Tibial nerve (tissue), 4 donors: Measurements from ENCODE around the gene COMT. TPM values are rescaled to one million over a fixed set of nuclear protein-coding genes. Genes with fewer than 3 reads are reported as not detected.
A peak's percentile ranks its signal among the peaks of the same experiment; 100 is the strongest.

Source experiments
- DNase-seq, 2 donors: peaks; one replicate each; pipeline ENCODE4 v3.0.0-alpha.2; 2019; ENCODE audit warnings: low spot score in 2 of 2
- H3K27ac ChIP-seq, 4 donors: fragments of 200-600 bp; sonication (generic) in 3 of 4; one replicate each; pipeline ENCODE4 v1.5.1; 2017 to 2019; ENCODE audit warnings: mild to moderate bottlenecking in 1 of 4
- H3K27me3 ChIP-seq, 2 donors: fragments of 200-600 bp; sonication (generic) in 1 of 2; one replicate each; pipeline versions ENCODE4 v1.5.1 to v1.6.0; 2017 to 2019
- H3K36me3 ChIP-seq, 3 donors: fragments of 200-600 bp; sonication (generic); one replicate each; pipeline ENCODE4 v1.5.1; 2018 to 2019
- H3K4me1 ChIP-seq, 4 donors: fragments of 200-600 bp; sonication (generic) in 3 of 4; one replicate each; pipeline ENCODE4 v1.5.1; 2017 to 2019
- H3K4me3 ChIP-seq, 4 donors: fragments of 200-600 bp; sonication (generic) in 3 of 4; one replicate each; pipeline ENCODE4 v1.5.1; 2017 to 2019; ENCODE audit warnings: mild to moderate bottlenecking in 1 of 4, moderate library complexity in 1 of 4
- H3K9me3 ChIP-seq, 4 donors: fragments of 200-600 bp; sonication (generic) in 3 of 4; one replicate each; pipeline ENCODE4 v1.5.1; 2017 to 2019
- CTCF ChIP-seq, 5 experiments: fragments of 200-600 bp in 3 of 5; fragments of 450-650 bp in 2 of 5; sonication (generic) in 3 of 5; IDR thresholded peaks; one replicate each; pipeline ENCODE4 v1.5.1; 2016 to 2019; ENCODE audit warnings: antibody characterized with exemption in 5 of 5, mild to moderate bottlenecking in 3 of 5, moderate library complexity in 2 of 5
- EP300 ChIP-seq, 2 donors: sonication (generic); formaldehyde crosslinking; IDR thresholded peaks; one replicate each; pipeline ENCODE4 v1.6.1; 2017; ENCODE audit warnings: antibody characterized with exemption in 2 of 2, mild to moderate bottlenecking in 1 of 2
- POLR2A ChIP-seq, 2 donors: fragments of 450-650 bp; IDR thresholded peaks; one replicate each; pipeline ENCODE4 v1.6.1; 2017; ENCODE audit warnings: antibody characterized with exemption in 2 of 2, mild to moderate bottlenecking in 2 of 2, moderate library complexity in 2 of 2
- WGBS, 2 donors: methylation state at CpG; one replicate each; pipeline ENCODE4 v1.1.5; 2018; 5-methylcytosine and 5-hydroxymethylcytosine counted together
- total RNA-seq, 4 donors: library from RNA; depleted of rRNA; stranded (reverse); fragments of >200 nt; gene quantifications; one replicate each; pipeline ENCODE4 v1.1.0, GENCODE V29; 2016

COMT gene
- total RNA-seq, 4 donors from 2014 or later, result 212 to 306 (median 240) TPM

GRCh38 chr22:19936513-19936912 is 5.1 kb upstream of the COMT start:
- peaks cover 0 to 30% (median 0%) of the 10 kb centered on the region in 3 donors for H3K36me3 ChIP-seq
- no peaks in the 10 kb centered on the region for H3K9me3 ChIP-seq
- H3K27me3 ChIP-seq, result no peaks in the 10 kb centered on the region
- 94 to 96% methylated on average over 7 of the region's 7 CpGs for WGBS, 2 donors
- no peak overlapping the region for H3K4me3 ChIP-seq
- H3K4me1 ChIP-seq, result peaks cover 0 to 19% (median 10%) of the 10 kb centered on the region in 4 donors
- DNase-seq, result no peak
- TF ChIP-seq POLR2A (IDR thresholded peaks at IDR 0.05) (no peak), CTCF (IDR thresholded peaks at IDR 0.05) (no peak), EP300 (IDR thresholded peaks at IDR 0.05) (no peak)
- no peak overlapping the region for H3K27ac ChIP-seq

GRCh38 chr22:19937616-19938473 is 3.7 kb upstream of the COMT start:
- H3K27me3 ChIP-seq, result no peaks in the 10 kb centered on the region
- H3K4me3 ChIP-seq, result no peak overlapping the region
- no peak overlapping the region for H3K27ac ChIP-seq
- H3K4me1 ChIP-seq, result peaks cover 0 to 18% (median 14%) of the 10 kb centered on the region in 4 donors
- TF ChIP-seq CTCF (IDR thresholded peaks at IDR 0.05) (no peak), POLR2A (IDR thresholded peaks at IDR 0.05) (no peak), EP300 (IDR thresholded peaks at IDR 0.05) (no peak)
- WGBS, 2 donors, result 79 to 81% methylated on average over 16 of the region's 16 CpGs
- H3K36me3 ChIP-seq, result peaks cover 0 to 30% (median 0%) of the 10 kb centered on the region in 3 donors
- no peak for DNase-seq
- H3K9me3 ChIP-seq, result no peaks in the 10 kb centered on the region

GRCh38 chr22:19940536-19941364 is 822 bp upstream of the COMT start:
- no peaks in the 10 kb centered on the region for H3K9me3 ChIP-seq
- peak overlapping the region; percentile 64 to 99 (median 88) for H3K4me3 ChIP-seq
- peak overlapping the region; percentile 95 to 99 (median 96) for H3K27ac ChIP-seq
- 66 to 67% methylated on average over 20 to 21 of the region's 21 CpGs for WGBS, 2 donors
- peaks cover 0 to 38% (median 31%) of the 10 kb centered on the region in 4 donors for H3K4me1 ChIP-seq
- peaks cover 0 to 18% (median 0%) of the 10 kb centered on the region in 3 donors for H3K36me3 ChIP-seq
- no peak for TF ChIP-seq POLR2A (IDR thresholded peaks at IDR 0.05)
- no peak for TF ChIP-seq CTCF (IDR thresholded peaks at IDR 0.05)
- no peak for TF ChIP-seq EP300 (IDR thresholded peaks at IDR 0.05)
- H3K27me3 ChIP-seq, result no peaks in the 10 kb centered on the region
- DNase-seq, result no peak

- H3K9me3 ChIP-seq, result no peaks in the 10 kb centered on the region
- peak in 1 of 2 donors; percentile 66 for DNase-seq
- H3K27me3 ChIP-seq, result no peaks in the 10 kb centered on the region
- 3% methylated on average over 8 of the region's 8 CpGs for WGBS, 2 donors
- H3K27ac ChIP-seq, result peak overlapping the region; percentile 95 to 99 (median 96)
- no peak for TF ChIP-seq EP300 (IDR thresholded peaks at IDR 0.05)
- peak overlapping the region; percentile 64 to 99 (median 88) for H3K4me3 ChIP-seq
- H3K36me3 ChIP-seq, result peaks cover 0 to 5% (median 0%) of the 10 kb centered on the region in 3 donors
- H3K4me1 ChIP-seq, result peaks cover 0 to 53% (median 33%) of the 10 kb centered on the region in 4 donors
Observed at GRCh38 chr22:19942157-19943081, 847 bp downstream of the COMT start.
